Activated CD4-positive, CD25-positive, alpha-beta regulatory T cell (primary cell): Measurements from ENCODE around the gene CAPN10.
"Not testable (repeated sequence)": the region's sequence is repeated elsewhere in the genome, so short reads cannot be mapped to it uniquely, and the experiment has no call there.

Experiments
- DNase-seq, 4 experiments: peaks; one replicate each; lab custom pipeline; 2025; lab: John Stamatoyannopoulos, UW

Gene CAPN10

DNA sequence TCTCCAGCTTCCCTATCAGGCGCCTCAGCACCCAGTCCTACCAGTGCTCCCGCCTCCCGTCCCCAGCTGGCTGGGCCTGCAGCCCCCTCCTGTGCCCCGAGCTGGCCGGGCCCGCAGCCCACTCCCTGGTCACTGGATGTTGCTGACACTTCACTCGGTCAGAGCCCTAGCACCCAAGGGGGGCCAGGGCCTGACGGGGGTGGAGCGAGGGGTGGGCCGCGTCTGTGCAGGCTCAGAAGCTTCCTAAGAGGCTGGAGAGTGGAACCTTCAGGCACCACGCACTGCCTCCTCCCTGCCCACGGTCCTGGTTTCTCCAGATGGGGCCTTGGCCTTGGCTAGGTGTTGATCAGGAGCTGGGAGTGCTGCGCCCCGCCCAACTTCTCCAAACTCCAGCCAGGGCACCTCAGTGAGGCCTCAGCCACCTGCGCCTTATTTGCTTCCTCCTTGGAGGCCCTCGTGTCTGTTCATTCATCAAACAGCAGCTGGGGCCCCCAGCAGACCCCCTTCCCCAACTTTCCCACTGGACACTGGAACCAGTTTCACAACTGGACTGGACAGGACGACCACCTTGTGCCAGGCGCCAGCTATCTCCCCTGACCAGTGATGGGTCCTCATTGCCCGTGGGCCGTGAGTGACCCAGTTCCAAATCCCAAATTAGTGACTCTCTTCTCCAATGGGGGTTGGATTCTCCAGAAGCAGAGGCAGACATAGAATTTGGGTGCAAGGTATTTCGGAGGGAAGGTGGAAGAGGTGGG lies 16.7 kb downstream of the CAPN10 start:
- no peak for DNase-seq

DNA sequence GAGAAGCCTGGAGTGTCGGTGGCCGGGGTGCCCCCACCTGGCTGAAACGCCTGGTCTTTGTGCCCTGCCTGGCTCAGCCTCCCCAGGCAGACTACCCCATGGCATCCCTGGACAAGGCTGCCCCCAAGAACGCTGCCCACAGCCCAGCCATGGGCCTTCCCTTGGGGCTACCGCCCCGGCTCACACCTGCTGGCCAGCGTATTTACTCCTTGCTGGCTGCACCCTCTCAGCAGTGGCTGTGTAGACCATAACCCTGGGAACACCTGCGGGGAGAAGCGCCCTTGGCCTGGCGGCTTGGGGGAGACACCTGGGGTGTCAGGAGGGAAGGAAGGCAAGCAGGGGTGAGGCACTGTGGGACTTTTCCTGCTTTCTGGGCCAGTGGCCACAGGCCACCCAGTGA lies 17.3 kb downstream of the CAPN10 start:
- DNase-seq = no peak

DNA sequence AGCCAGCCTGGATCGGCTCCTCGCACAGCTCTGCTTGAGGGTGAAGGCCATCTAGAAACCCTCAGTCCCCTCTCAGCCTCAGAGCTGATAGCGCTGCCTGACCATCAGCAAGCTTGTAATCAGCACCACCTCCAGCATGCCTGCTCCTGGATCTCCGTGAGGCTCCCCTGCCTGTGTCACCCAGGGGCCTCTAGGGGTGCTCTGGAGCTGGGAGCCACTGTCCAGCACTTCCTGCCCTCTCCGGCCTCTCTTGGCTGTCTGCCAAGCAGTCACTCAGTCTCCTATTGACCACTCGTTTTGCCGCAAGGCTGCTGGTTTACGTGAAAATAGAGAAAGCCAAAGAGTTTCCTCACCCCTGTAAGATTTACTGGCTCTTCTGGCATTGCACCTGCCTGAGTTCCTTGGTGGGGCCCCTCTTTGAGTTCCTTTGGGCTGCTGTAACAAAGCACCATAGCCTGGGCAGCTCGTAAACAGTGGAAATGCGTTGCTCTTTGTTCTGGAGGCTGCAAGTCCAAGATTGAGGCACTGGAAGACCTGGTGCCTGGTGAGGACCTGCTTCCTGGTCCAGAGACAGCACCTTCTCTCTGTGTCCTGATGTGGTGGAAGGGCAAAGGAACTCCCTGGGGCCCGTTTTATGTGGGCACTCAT lies 17.9 kb downstream of the CAPN10 start:
- DNase-seq = no peak

GRCh38 chr2:240604939-240605716 lies 18.6 kb downstream of the CAPN10 start:
- no peak for DNase-seq

DNA sequence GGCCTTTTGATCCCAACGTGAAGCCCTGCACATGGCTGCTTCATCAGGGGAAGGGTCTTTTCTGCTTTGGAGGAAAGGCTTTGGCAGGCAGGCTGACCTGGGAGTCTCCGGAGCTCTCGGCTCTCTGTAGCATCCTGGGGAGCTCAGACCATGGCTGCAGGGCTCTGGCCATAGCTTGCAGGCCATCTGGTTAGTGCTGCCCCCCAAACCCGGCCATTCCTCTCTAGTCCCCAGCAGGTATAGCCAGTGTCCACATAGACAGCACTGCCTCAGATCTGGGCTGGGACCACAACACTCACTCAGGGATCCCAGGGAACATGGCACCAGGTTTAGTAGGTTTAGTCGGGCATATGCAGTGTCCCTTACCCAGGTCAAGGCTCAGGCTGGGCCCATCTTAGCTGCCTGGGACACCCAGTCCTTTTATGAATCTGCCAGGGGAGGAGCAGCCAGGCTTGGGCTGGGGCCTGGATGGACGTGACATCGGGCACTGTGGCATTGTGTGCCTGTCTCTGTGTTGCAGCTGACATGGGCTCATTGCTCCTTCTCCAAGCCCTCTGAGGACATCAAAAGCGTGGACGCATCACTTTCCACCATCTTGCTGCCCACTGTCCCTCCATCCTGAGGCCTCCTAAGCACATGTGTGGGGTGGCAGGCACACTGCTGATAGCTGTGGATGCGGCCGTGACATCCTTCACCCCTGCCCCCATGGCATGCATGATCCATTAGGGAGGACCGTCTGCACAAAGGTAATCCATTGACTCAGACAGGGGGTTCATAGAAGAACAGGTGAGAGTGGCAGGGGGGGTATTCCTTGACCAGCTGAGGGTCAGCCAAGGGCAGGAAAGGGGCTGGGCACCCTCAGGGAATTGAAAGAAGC lies 19.6 kb downstream of the CAPN10 start:
- DNase-seq = no peak

DNA sequence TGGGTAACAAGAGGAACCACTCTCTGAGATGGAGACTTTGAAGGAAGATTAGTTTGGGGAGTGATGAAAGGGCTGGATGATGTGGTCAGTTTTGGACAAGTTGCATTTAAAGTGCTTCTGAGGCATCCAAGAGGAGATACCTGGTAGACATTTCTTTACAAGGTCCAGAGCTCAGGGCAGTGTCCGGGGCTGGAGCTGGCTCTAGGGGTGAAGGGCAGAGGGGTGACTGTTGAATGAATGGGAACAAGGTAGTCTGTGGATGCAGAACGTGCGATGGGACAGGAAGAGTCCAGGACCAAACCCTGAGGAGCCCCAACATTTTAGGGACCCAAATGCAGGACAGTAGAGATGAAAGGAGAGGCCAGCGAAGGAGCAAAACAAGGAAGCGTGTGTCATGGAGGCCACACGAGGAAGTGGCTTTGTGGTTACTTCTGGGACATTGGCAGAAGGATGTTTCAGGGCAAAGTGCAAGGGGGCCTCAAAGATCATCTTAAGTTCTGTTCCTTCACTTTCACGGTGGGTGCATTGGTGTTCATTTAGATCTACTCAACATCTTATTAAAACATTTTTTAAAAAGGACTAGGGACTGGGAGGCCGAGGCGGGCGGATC lies 25.2 kb downstream of the CAPN10 start:
- no peak for DNase-seq

- no peak for DNase-seq
These were observed 27.2 kb downstream of the CAPN10 start for GRCh38 chr2:240613781-240614180.

GRCh38 chr2:240614391-240614790 lies 27.9 kb downstream of the CAPN10 start:
- no peak for DNase-seq

GRCh38 chr2:240615396-240615795 lies 28.9 kb downstream of the CAPN10 start:
- no peak for DNase-seq

- no peak for DNase-seq
These were observed 29.4 kb downstream of the CAPN10 start for GRCh38 chr2:240615820-240616547.

- not testable (repeated sequence) for DNase-seq
These were observed 30.5 kb downstream of the CAPN10 start for GRCh38 chr2:240616860-240617666.

DNA sequence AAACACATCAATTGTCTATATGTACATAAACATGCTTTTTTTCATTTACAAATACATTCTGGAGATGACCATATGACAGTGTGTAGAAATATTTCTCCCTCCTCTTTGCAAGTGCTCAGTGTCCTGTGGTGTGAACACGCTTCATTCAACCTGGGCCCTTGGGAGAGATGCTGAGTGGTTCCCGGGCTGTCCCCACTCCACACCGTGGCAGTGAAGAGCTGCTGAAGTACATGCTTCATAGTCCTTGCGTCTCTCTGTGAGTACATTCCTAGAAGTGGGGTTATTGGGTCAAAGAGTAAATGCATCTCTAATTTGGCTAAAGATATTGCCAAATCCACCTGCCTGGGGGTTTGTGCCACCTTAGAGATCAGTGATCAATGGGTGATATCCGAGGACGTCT lies 32.2 kb downstream of the CAPN10 start:
- DNase-seq = no peak

GRCh38 chr2:240619506-240620148 lies 33.1 kb downstream of the CAPN10 start:
- DNase-seq = no peak

- no peak for DNase-seq
These were observed 33.7 kb downstream of the CAPN10 start for GRCh38 chr2:240620149-240620731.

DNA sequence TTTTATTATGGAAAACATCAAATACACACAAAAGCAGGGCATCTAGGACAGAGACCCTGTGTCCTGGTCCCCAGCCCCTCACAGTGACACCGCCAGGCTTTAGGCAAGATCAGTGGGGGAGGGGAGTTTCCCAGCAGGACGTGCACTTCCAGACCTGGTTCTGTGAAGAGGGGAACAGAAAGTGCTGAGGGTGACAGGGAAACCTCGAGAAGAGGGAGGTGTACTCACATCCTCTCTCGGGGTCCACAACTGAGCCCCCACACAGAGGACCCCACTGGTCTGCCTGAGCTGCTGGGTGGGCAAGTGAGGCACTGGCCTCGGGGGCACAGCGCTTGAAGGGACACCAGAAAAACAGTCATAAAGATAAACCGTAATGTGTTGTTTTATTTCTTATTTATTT lies 34.3 kb downstream of the CAPN10 start:
- no peak for DNase-seq

DNA sequence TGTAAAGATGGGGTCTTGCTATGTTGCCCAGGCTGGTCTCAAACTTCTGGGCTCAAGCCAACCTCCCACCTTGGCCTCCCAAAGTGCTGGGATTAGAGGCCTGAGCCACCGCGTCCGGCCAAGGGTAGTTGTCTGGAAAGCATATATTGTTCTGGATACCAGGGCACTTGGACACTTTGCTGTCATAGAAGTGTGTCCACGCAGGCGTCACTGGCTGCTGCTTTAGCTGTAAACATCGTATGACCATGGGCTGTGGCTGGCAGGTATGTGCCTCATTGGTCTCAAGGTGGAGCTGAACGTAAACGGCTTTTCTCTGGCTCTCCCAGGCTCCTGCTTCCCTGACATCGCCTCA lies 35.5 kb downstream of the CAPN10 start:
- DNase-seq = no peak

DNA sequence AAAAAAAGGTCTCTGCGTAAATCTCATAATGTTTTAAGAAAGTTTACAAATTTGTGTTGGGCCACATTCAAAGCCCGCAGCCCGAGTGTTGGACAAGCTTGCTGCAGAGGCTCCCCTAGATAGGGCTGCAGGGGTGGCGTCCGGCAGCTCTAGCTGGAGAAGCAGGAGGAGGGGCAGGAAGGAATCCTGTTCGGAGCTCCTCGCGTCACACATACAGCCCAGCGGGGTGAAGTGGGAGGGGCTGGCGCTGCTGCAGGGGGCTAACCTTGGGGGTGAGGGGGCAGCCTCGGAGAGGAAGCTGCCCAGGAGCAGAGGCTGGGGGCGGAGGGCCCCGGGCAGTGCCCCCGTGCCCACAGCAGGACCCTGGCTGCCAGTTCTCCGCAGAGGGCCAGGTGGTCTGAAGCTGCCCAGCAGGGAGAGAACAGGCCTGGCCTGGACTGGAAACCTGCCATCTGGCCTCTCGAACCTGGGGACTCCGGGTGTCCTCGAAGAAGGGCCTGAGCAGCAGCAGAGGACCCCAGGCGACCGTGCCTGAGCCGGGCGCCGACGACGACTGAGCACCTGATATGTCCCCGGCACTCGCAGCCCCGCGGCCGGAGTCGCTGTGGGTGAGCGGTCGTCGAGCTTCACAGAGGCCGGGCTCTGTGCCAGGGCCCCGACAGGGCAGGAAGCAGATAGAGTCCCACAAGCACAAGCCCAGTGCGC lies 36.1 kb downstream of the CAPN10 start:
- peak in 1 of 4 experiments; percentile 17 for DNase-seq

GRCh38 chr2:240623531-240624010 lies 37.0 kb downstream of the CAPN10 start:
- no peak for DNase-seq
